ENCODE measurements around the gene YIPF4. TPM values are rescaled to one million over a fixed set of nuclear protein-coding genes. Genes with fewer than 3 reads are reported as not detected.
"Not testable (repeated sequence)": the region's sequence is repeated elsewhere in the genome, so short reads cannot be mapped to it uniquely, and the experiment has no call there.

Gene YIPF4
- total and polyA plus RNA-seq, 2 of the 4 experiments (the other 2 are of a cell fraction) = 3.6 to 6.8 TPM

- Histone ChIP-seq H2BK15ac (ENCODE audit: low read depth, low read length) (no peak overlapping the region), H3K4ac (ENCODE audit: low read depth, low read length) (no peak overlapping the region), H3K4me2 (ENCODE audit: low read depth, low read length) (no peak overlapping the region), H3K79me1 (ENCODE audit: low read depth in 1 of 2, low read length in 2 of 2) (peaks cover 3 to 42% of the 10 kb centered on the region in 2 experiments; a peak in 3 of 4 replicates), H3K23ac (ENCODE audit: low read depth, low read length) (no peak overlapping the region), H3K4me1 (ENCODE audit: control insufficient read depth, insufficient read depth, low read length) (peaks cover 5% of the 10 kb centered on the region; the same call in 1 of the 2 replicates), H3K4me3 (ENCODE audit: insufficient read depth, low read depth, low read length) (no peak overlapping the region), H4K5ac (ENCODE audit: low read depth, low read length) (no peak overlapping the region), H3K14ac (replicated peaks; ENCODE audit: low read depth, low read length) (no peak overlapping the region), H3K9me1 (ENCODE audit: insufficient read depth, low read length) (peaks cover 12% of the 10 kb centered on the region), H3K27me3 (ENCODE audit: control insufficient read depth, insufficient read depth, low read length) (no peaks in the 10 kb centered on the region), H3K56ac (ENCODE audit: extremely low read depth, insufficient read depth, low read length) (no peak overlapping the region), H2BK120ac (ENCODE audit: low read depth, low read length) (no peak overlapping the region), H3K36me3 (ENCODE audit: control insufficient read depth, insufficient read depth, low read length) (peaks cover 2% of the 10 kb centered on the region; the same call in 1 of the 2 replicates), H4K20me1 (ENCODE audit: insufficient read depth, low read length) (peaks cover 95% of the 10 kb centered on the region), H2BK20ac (ENCODE audit: low read depth, low read length) (no peak overlapping the region), H2BK5ac (ENCODE audit: low read depth, low read length, poor library complexity, severe bottlenecking) (no peak overlapping the region), H2AK9ac (replicated peaks; ENCODE audit: low read depth, low read length, poor library complexity) (no peak overlapping the region), H2AFZ (replicated peaks; ENCODE audit: low read length, poor library complexity) (no peak overlapping the region), H3K18ac (ENCODE audit: low read depth, low read length) (no peak overlapping the region), H3K9ac (ENCODE audit: low read depth, low read length) (no peak overlapping the region), H4K8ac (ENCODE audit: low read depth in 2 of 2, low read length in 2 of 2) (no peak overlapping the region; a peak in 1 of 4 replicates), H2AK5ac (ENCODE audit: low read depth, low read length) (no peak overlapping the region), H3K27ac (ENCODE audit: insufficient read depth, low read length) (no peak overlapping the region), H4K91ac (ENCODE audit: insufficient read depth, low read depth, low read length) (no peak overlapping the region), H3K9me3 (ENCODE audit: control insufficient read depth, insufficient read depth, low read length) (no peaks in the 10 kb centered on the region)
- in situ Hi-C loops (cut with MboI; ENCODE audit: low sequenced_read_pairs) (no loop called here), dilution Hi-C loops (cut with HindIII; ENCODE audit: low sequenced_read_pairs, unreplicated experiment) (no loop called here), intact Hi-C loops (cut with micrococcal nuclease) (no loop called here)
- no CpG with 5 or more reads among the region's 2 CpGs for WGBS, 2 experiments (ENCODE audit: extremely low coverage in 2 of 2, insufficient read length in 1 of 2)
- BruUV-seq (replicated peaks) = no TSS peak
- CTCF ChIA-PET = no interaction called here
- DNase-seq (no peak), ATAC-seq (ENCODE audit: low read depth) (peak; percentile 11; the same call in 1 of the 2 replicates)
- POLR2A ChIA-PET (ENCODE audit: unreplicated experiment) = no interaction called here
- TF ChIP-seq FOS (IDR thresholded peaks at IDR 0.05; ENCODE audit: low read depth, low read length) (no peak), CEBPB (IDR thresholded peaks at IDR 0.05; ENCODE audit: low read depth, low read length) (0 out of 2 replicates have a peak, but pooled peaks have one; percentile 7), MXI1 (IDR thresholded peaks at IDR 0.05; ENCODE audit: borderline replicate concordance, low read depth, low read length) (no peak)
Measured at GRCh38 chr2:32363597-32363996, 85.9 kb downstream of the YIPF4 start.

- no CpG with 5 or more reads among the region's 9 CpGs for WGBS, 2 experiments (ENCODE audit: extremely low coverage in 2 of 2, insufficient read length in 1 of 2)
- H4K5ac ChIP-seq (ENCODE audit: low read depth, low read length); BruUV-seq (replicated peaks); H3K9me3 ChIP-seq (ENCODE audit: control insufficient read depth, insufficient read depth, low read length); H2AK9ac ChIP-seq (replicated peaks; ENCODE audit: low read depth, low read length, poor library complexity); H2BK20ac ChIP-seq (ENCODE audit: low read depth, low read length); H2AFZ ChIP-seq (replicated peaks; ENCODE audit: low read length, poor library complexity); H3K18ac ChIP-seq (ENCODE audit: low read depth, low read length); ATAC-seq (ENCODE audit: low read depth); H2BK15ac ChIP-seq (ENCODE audit: low read depth, low read length); H3K23ac ChIP-seq (ENCODE audit: low read depth, low read length); H2BK120ac ChIP-seq (ENCODE audit: low read depth, low read length); H3K4me2 ChIP-seq (ENCODE audit: low read depth, low read length); H3K56ac ChIP-seq (ENCODE audit: extremely low read depth, insufficient read depth, low read length); DNase-seq; H2BK5ac ChIP-seq (ENCODE audit: low read depth, low read length, poor library complexity, severe bottlenecking); H4K8ac ChIP-seq (ENCODE audit: low read depth in 2 of 2, low read length in 2 of 2); H3K14ac ChIP-seq (replicated peaks; ENCODE audit: low read depth, low read length); H3K4me3 ChIP-seq (ENCODE audit: insufficient read depth, low read depth, low read length); H3K27me3 ChIP-seq (ENCODE audit: control insufficient read depth, insufficient read depth, low read length); in situ Hi-C loops (cut with MboI; ENCODE audit: low sequenced_read_pairs); H3K4ac ChIP-seq (ENCODE audit: low read depth, low read length); H3K4me1 ChIP-seq (ENCODE audit: control insufficient read depth, insufficient read depth, low read length); dilution Hi-C loops (cut with HindIII; ENCODE audit: low sequenced_read_pairs, unreplicated experiment); intact Hi-C loops (cut with micrococcal nuclease); H4K91ac ChIP-seq (ENCODE audit: insufficient read depth, low read depth, low read length); H3K9ac ChIP-seq (ENCODE audit: low read depth, low read length); CTCF ChIA-PET; H3K36me3 ChIP-seq (ENCODE audit: control insufficient read depth, insufficient read depth, low read length); H2AK5ac ChIP-seq (ENCODE audit: low read depth, low read length): not testable (repeated sequence)
- H3K79me1 ChIP-seq (ENCODE audit: low read depth in 1 of 2, low read length in 2 of 2) = peaks cover 3 to 44% of the 10 kb centered on the region in 2 experiments; a peak in 3 of 4 replicates
- POLR2A ChIA-PET (ENCODE audit: unreplicated experiment) = interaction anchor here (0.6 kb wide), 2 partner anchors 40 to 93 kb away, joined by 3 read pairs; no protein-coding TSS in a partner anchor
- peaks cover 12% of the 10 kb centered on the region for H3K9me1 ChIP-seq (ENCODE audit: insufficient read depth, low read length)
- H3K27ac ChIP-seq (ENCODE audit: insufficient read depth, low read length) = 0 out of 2 replicates have a peak overlapping the region, but pooled peaks have one; percentile 42
- H4K20me1 ChIP-seq (ENCODE audit: insufficient read depth, low read length) = peaks cover 96% of the 10 kb centered on the region
Measured at GRCh38 chr2:32364290-32364689, 86.6 kb downstream of the YIPF4 start.

All from IMR-90 (cell line).